ENCODE measurements around the gene TENT4B.

DNA sequence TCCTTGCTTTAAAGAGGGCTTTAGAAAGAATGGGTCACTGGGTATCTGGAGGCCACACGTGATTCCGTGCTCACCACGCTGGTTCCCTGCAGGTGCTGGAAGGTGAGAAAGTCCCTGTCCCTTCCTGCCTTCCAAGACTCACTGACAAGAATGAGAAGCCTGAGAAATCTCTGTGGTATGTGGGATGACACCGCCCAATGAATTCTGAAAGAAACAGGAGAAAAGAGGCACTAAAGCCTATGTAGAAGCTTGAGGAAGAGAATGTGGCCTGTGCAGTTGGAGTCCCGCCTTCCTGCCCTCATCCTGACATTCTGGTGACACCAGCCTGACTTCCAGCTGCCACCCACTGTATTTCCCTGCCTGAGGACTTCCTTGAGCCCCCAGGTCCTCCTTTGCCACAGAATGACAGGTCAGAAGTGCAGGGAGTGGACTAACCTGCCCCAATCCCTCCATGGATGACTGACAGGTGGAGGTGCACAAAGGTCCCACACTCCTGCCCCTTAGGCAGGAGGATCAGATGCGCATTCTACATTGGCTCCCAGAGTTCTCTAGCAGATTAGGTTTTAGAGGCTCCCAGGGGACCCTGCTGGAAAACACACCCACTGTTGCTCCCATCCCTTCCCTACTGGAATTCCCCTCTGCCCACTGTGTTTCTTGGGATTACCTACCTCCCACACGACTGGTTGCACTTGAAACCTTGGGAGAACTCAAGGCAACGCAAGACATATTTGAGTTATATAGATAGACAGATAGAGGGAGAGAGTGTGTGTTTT is 38.6 kb upstream of the TENT4B start:
- TF ChIP-seq POLR2AphosphoS5 (IDR thresholded peaks at IDR 0.05; ENCODE audit: borderline replicate concordance, low read depth, low read length): no peak
- TF ChIP-seq EZH2 (IDR thresholded peaks at IDR 0.05): no peak
- no peak for TF ChIP-seq FOXP2 (optimal IDR thresholded peaks at IDR 0.05; ENCODE audit: control extremely low read depth, extremely low read length, insufficient read depth)
